Amniotic epithelial cell (primary cell): ENCODE data around the gene SLAMF1.
"Not testable (repeated sequence)": the region's sequence is repeated elsewhere in the genome, so short reads cannot be mapped to it uniquely, and the experiment has no call there.

ENCODE experiments used
- DNase-seq: peaks from one replicate; pipeline ENCODE4 v3.0.0-alpha.2; 2010; ENCODE audit warnings: low read depth

SLAMF1 gene

DNA sequence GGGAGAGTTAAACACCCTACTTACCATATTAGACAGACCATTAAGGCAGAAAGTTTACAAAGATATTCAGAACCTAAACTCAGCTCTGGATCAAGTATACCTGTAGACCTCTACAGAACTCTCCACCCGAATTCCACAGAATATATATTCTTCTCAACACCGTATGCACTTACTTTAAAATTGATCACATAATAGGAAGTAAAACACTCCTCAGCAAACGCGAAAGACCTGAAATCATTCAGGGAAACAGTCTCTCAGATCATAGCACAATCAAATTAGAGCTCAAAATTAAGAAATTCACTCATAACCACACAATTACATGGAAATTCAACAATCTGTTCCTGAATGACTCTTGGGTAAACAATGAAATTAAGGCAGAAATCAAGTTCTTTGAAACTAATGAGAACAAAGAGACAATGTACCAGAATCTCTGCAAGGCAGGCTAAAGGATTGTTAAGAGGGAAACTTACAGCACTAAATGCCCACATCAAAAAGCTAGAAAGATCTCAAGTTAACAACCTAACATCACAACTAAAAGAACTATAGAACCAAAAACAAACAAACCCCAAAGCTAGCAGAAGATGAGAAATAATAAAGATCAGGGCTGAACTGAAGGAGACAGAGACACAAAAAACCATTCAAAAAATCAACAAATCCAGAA is 86.7 kb downstream of the SLAMF1 start:
- no peak for DNase-seq

DNA sequence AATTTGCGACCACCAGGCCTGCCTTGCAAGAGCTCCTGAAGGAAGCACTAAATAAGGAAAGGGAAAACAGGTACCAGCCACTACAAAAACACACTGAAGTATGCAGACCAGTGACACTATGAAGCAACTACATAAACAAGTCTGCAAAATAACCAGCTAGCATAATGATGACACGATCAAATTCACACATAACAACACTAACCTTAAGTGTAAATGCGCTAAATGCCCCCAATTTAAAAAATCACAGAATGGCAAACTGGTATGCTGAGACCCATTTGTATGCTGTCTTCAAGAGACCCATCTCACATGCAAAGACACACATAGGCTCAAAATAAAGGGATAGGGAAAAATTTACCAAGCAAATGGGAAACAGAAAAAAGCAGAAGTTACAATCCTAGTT is 87.4 kb downstream of the SLAMF1 start:
- not testable (repeated sequence) for DNase-seq

DNA sequence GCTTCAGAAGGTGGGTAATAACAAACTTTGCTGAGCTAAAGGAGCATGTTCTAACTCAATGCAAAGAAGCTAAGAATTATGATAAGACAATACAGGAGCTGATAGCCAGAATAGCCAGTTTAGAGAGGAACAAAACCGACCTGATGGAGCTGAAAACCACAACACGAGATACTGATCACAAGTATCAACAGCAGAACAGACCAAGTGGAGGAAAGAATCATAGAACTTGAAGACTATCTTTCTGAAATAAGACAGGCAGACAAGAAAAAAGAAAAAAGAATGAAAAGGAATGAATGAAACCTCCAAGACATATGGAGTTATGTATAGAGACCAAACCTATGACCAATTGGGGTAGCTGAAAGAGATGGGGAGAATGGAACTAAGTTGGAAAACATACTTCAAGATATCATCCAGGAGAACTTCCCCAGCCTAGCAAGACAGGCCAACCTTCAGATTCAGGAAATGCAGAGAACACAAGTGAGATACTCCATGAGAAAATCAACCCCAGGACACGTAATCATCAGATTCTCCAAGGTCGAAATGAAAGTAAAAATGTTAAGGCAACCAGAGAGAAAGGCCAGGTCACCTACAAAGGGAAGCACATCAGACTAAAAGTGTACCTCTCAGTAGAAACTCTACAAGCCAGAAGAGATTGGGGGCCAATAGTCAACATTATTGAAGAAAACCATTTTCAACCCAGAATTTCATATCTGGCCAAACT is 88.0 kb downstream of the SLAMF1 start:
- DNase-seq = no peak
